WTC11 (cell line): ENCODE results near the gene SRMS. TPM values are rescaled to one million over a fixed set of nuclear protein-coding genes. Genes with fewer than 3 reads are reported as not detected.

Experiments used
- ATAC-seq: fragments of 200-7000 bp; cut with Tn5 transposase; 2 replicates; pipeline ENCODE4 v1.10.0; 2021; ENCODE audit warnings: mild to moderate bottlenecking, moderate library complexity
- CTCF ChIA-PET: fragments of 300-600 bp; sonication (Branson Sonifier 250); formaldehyde crosslinking; loops from one replicate; lab custom pipeline; 2021; ENCODE audit warnings: antibody characterized with exemption; lab: Charles Lee
- POLR2A ChIA-PET: fragments of 350-600 bp; sonication (Branson Sonifier 250); formaldehyde crosslinking; loops from one replicate; lab custom pipeline; 2021; ENCODE audit warnings: antibody characterized with exemption; lab: Charles Lee
- DNase-seq: peaks from one replicate; pipeline ENCODE4 v3.0.0; 2021; ENCODE audit warnings: low spot score
- H3K27ac Mint-ChIP-seq: 2 replicates; pipeline ENCODE4 v1.8.0; 2021; ENCODE audit warnings: mixed read lengths
- H3K27me3 Mint-ChIP-seq: 2 replicates; pipeline ENCODE4 v1.8.0; 2021; ENCODE audit warnings: low read depth, mild to moderate bottlenecking, moderate library complexity, mixed read lengths
- H3K36me3 Mint-ChIP-seq: 2 replicates; pipeline ENCODE4 v1.8.0; 2021; ENCODE audit warnings: mixed read lengths
- H3K4me1 Mint-ChIP-seq: 2 replicates; pipeline ENCODE4 v1.8.0; 2022; ENCODE audit warnings: mixed read lengths
- H3K4me3 Mint-ChIP-seq: 2 replicates; pipeline ENCODE4 v1.8.0; 2021; ENCODE audit warnings: mild to moderate bottlenecking, moderate library complexity, mixed read lengths
- H3K9me3 Mint-ChIP-seq: 2 replicates; pipeline ENCODE4 v1.8.0; 2021; ENCODE audit warnings: mixed read lengths
- CBFB ChIP-seq: sonication (generic); formaldehyde crosslinking; IDR thresholded peaks from 2 replicates; pipeline ENCODE4 v1.8.1; 2022; ENCODE audit warnings: mild to moderate bottlenecking, low read depth, missing genetic modification reagents
- EMX1 ChIP-seq: fragments of 250-450 bp; sonication (Bioruptor Pico); IDR thresholded peaks from 2 replicates; pipeline ENCODE4 v1.8.0; 2021; ENCODE audit warnings: mild to moderate bottlenecking
- ETV6 ChIP-seq: sonication (generic); formaldehyde crosslinking; IDR thresholded peaks from 2 replicates; pipeline ENCODE4 v1.8.1; 2022; ENCODE audit warnings: mild to moderate bottlenecking, missing genetic modification reagents
- FOXP1 ChIP-seq: sonication (generic); formaldehyde crosslinking; IDR thresholded peaks from 2 replicates; pipeline ENCODE4 v1.8.0; 2022; ENCODE audit warnings: missing genetic modification reagents, mild to moderate bottlenecking, moderate library complexity, borderline replicate concordance
- GABPB1 ChIP-seq: sonication (generic); formaldehyde crosslinking; IDR thresholded peaks from 2 replicates; pipeline ENCODE4 v1.8.1; 2023; ENCODE audit warnings: mild to moderate bottlenecking, missing genetic modification reagents
- JAZF1 ChIP-seq: fragments of 250-450 bp; sonication (Bioruptor Pico); IDR thresholded peaks from 2 replicates; pipeline ENCODE4 v1.9.0; 2021; ENCODE audit warnings: moderate library complexity, mild to moderate bottlenecking, inconsistent platforms
- MYBL2 ChIP-seq: sonication (generic); formaldehyde crosslinking; IDR thresholded peaks from 2 replicates; pipeline ENCODE4 v1.8.1; 2023; ENCODE audit warnings: mild to moderate bottlenecking, moderate library complexity, missing genetic modification reagents
- RELA ChIP-seq: sonication (generic); formaldehyde crosslinking; IDR thresholded peaks from 2 replicates; pipeline ENCODE4 v1.8.1; 2022; ENCODE audit warnings: missing genetic modification reagents, mild to moderate bottlenecking, borderline replicate concordance
- SOX15 ChIP-seq: fragments of 250-450 bp; sonication (Bioruptor Pico); IDR thresholded peaks from 2 replicates; pipeline ENCODE4 v1.9.0; 2021; ENCODE audit warnings: mild to moderate bottlenecking
- SP1 ChIP-seq: sonication (generic); formaldehyde crosslinking; conservative IDR thresholded peaks from 2 replicates; pipeline ENCODE4 v1.8.1; 2022; ENCODE audit warnings: missing genetic modification reagents
- TP53 ChIP-seq: sonication (generic); formaldehyde crosslinking; IDR thresholded peaks from 2 replicates; pipeline ENCODE4 v1.8.1; 2023; ENCODE audit warnings: mild to moderate bottlenecking, missing genetic modification reagents
- ZNF121 ChIP-seq: sonication (generic); formaldehyde crosslinking; IDR thresholded peaks from 2 replicates; pipeline ENCODE4 v1.8.0; 2023; ENCODE audit warnings: missing genetic modification reagents
- ZNF232 ChIP-seq: sonication (generic); formaldehyde crosslinking; IDR thresholded peaks from 2 replicates; pipeline ENCODE4 v1.8.0; 2022; ENCODE audit warnings: mild to moderate bottlenecking, missing genetic modification reagents
- ZNF423 ChIP-seq: fragments of 250-450 bp; sonication (Bioruptor Pico); IDR thresholded peaks from 2 replicates; pipeline ENCODE4 v2.1.2; 2022; ENCODE audit warnings: mild to moderate bottlenecking, moderate library complexity
- ZNF671 ChIP-seq: fragments of 250-450 bp; sonication (Bioruptor Pico); IDR thresholded peaks from 2 replicates; pipeline ENCODE4 v1.8.0; 2021; ENCODE audit warnings: mild to moderate bottlenecking
- total RNA-seq: library from RNA; stranded (reverse); gene quantifications from 3 replicates; pipeline ENCODE4 v1.2.3, GENCODE V29; 2021
- TF ChIP-seq, protein P1 (sequence below): fragments of 250-450 bp; sonication (Bioruptor Pico); IDR thresholded peaks from 2 replicates; pipeline ENCODE4 v2.1.2; 2022; ENCODE audit warnings: mild to moderate bottlenecking, moderate library complexity
- TF ChIP-seq, protein P2 (sequence below): fragments of 250-450 bp; sonication (Bioruptor Pico); IDR thresholded peaks from 2 replicates; pipeline ENCODE4 v1.9.0; 2021; ENCODE audit warnings: moderate library complexity, mild to moderate bottlenecking, inconsistent platforms, borderline replicate concordance
- TF ChIP-seq, protein P3 (sequence below): sonication (generic); formaldehyde crosslinking; IDR thresholded peaks from 2 replicates; pipeline ENCODE4 v1.8.1; 2023; ENCODE audit warnings: mild to moderate bottlenecking, missing genetic modification reagents
- TF ChIP-seq, protein P4 (sequence below): fragments of 250-450 bp; sonication (Bioruptor Pico); IDR thresholded peaks from 2 replicates; pipeline ENCODE4 v1.8.0; 2021; ENCODE audit warnings: mild to moderate bottlenecking
- TF ChIP-seq, protein P5 (sequence below): sonication (generic); formaldehyde crosslinking; IDR thresholded peaks from 2 replicates; pipeline ENCODE4 v1.8.0; 2023; ENCODE audit warnings: missing genetic modification reagents
- TF ChIP-seq, protein P6 (sequence below): fragments of 200-600 bp; IDR thresholded peaks from 2 replicates; pipeline ENCODE4 v1.8.0; 2022; ENCODE audit warnings: antibody characterized with exemption
- TF ChIP-seq, protein P7 (sequence below): sonication (generic); formaldehyde crosslinking; IDR thresholded peaks from 2 replicates; pipeline ENCODE4 v1.8.0; 2022; ENCODE audit warnings: mild to moderate bottlenecking, missing genetic modification reagents
- TF ChIP-seq, protein P8 (sequence below): sonication (generic); formaldehyde crosslinking; IDR thresholded peaks from 2 replicates; pipeline ENCODE4 v1.8.1; 2022; ENCODE audit warnings: low read depth, missing genetic modification reagents, borderline replicate concordance

SRMS gene
- total RNA-seq, 1 experiment from 2014 or later, result 0.26 TPM

DNA sequence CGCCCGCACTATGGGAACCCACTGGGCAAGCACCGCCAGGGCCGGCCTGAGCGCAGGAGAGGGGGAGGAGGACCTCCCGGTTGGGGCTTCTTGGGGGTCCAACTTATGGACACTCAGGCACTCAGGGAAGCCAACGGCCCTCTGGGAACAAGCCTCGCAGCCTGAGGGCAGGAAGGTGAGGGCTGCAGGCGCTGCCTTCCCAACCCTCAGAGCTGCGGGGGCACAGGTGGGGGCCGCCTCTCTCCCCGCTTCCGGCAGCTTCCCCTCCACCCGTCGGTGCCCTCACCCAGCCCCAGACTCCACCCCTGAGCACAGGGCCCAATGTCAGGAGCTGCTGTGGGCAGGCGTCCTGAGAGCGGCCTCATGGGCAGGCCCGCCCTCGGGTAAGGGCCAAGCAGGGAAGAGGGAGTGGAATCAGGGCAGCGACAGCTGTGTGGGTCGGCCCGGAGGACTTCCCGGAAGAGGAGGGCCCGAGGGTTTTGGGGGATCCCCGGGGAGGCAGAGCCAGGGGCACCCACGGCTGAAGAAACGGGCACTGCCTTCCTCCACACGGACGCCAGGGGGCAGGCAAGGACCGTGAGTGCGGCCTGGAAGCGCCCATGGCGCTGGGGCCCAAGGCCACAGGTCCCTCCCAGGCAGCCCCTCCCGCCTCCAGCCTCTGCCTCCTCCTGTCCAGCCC lies 9.9 kb downstream of the SRMS start:
- H3K36me3 Mint-ChIP-seq, result no peaks in the 10 kb centered on the region
- H3K4me1 Mint-ChIP-seq, result 0 out of 2 replicates have a peak, but pooled peaks cover 2% of the 10 kb centered on the region
- peak overlapping the region; percentile 49 for H3K4me3 Mint-ChIP-seq
- DNase-seq (peak; percentile 87), ATAC-seq (peak; percentile 84)
- TF ChIP-seq ZNF232 (CRISPR knock-in tag) (no peak), ETV6 (peak; percentile 83), FOXP1 (no peak), SOX15 (no peak), ZNF423 (CRISPR knock-in tag) (peak; percentile 93), GABPB1 (peak; percentile 35; the same call in 1 of the 2 replicates), CBFB (CRISPR knock-in tag) (no peak), TP53 (CRISPR knock-in tag) (no peak), RELA (CRISPR knock-in tag) (no peak), MYBL2 (CRISPR knock-in tag) (peak; percentile 40; the same call in 1 of the 2 replicates), SP1 (CRISPR knock-in tag) (peak; percentile 64; the same call in 1 of the 2 replicates), JAZF1 (CRISPR knock-in tag) (no peak), EMX1 (no peak), ZNF671 (CRISPR knock-in tag) (no peak), ZNF121 (CRISPR knock-in tag) (no peak)
- TF ChIP-seq, protein P1, sequence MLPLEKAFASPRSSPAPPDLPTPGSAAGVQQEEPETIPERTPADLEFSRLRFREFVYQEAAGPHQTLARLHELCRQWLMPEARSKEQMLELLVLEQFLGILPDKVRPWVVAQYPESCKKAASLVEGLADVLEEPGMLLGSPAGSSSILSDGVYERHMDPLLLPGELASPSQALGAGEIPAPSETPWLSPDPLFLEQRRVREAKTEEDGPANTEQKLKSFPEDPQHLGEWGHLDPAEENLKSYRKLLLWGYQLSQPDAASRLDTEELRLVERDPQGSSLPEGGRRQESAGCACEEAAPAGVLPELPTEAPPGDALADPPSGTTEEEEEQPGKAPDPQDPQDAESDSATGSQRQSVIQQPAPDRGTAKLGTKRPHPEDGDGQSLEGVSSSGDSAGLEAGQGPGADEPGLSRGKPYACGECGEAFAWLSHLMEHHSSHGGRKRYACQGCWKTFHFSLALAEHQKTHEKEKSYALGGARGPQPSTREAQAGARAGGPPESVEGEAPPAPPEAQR, result no peak
- TF ChIP-seq, protein P2, sequence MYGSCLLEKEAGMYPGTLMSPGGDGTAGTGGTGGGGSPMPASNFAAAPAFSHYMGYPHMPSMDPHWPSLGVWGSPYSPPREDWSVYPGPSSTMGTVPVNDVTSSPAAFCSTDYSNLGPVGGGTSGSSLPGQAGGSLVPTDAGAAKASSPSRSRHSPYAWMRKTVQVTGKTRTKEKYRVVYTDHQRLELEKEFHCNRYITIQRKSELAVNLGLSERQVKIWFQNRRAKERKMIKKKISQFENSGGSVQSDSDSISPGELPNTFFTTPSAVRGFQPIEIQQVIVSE (CRISPR knock-in tag), result no peak
- TF ChIP-seq, protein P3, sequence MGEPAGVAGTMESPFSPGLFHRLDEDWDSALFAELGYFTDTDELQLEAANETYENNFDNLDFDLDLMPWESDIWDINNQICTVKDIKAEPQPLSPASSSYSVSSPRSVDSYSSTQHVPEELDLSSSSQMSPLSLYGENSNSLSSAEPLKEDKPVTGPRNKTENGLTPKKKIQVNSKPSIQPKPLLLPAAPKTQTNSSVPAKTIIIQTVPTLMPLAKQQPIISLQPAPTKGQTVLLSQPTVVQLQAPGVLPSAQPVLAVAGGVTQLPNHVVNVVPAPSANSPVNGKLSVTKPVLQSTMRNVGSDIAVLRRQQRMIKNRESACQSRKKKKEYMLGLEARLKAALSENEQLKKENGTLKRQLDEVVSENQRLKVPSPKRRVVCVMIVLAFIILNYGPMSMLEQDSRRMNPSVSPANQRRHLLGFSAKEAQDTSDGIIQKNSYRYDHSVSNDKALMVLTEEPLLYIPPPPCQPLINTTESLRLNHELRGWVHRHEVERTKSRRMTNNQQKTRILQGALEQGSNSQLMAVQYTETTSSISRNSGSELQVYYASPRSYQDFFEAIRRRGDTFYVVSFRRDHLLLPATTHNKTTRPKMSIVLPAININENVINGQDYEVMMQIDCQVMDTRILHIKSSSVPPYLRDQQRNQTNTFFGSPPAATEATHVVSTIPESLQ (CRISPR knock-in tag), result no peak
- TF ChIP-seq, protein P4, sequence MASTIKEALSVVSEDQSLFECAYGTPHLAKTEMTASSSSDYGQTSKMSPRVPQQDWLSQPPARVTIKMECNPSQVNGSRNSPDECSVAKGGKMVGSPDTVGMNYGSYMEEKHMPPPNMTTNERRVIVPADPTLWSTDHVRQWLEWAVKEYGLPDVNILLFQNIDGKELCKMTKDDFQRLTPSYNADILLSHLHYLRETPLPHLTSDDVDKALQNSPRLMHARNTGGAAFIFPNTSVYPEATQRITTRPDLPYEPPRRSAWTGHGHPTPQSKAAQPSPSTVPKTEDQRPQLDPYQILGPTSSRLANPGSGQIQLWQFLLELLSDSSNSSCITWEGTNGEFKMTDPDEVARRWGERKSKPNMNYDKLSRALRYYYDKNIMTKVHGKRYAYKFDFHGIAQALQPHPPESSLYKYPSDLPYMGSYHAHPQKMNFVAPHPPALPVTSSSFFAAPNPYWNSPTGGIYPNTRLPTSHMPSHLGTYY, result no peak
- TF ChIP-seq, protein P5, sequence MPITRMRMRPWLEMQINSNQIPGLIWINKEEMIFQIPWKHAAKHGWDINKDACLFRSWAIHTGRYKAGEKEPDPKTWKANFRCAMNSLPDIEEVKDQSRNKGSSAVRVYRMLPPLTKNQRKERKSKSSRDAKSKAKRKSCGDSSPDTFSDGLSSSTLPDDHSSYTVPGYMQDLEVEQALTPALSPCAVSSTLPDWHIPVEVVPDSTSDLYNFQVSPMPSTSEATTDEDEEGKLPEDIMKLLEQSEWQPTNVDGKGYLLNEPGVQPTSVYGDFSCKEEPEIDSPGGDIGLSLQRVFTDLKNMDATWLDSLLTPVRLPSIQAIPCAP (CRISPR knock-in tag), result no peak
- TF ChIP-seq, protein P6, sequence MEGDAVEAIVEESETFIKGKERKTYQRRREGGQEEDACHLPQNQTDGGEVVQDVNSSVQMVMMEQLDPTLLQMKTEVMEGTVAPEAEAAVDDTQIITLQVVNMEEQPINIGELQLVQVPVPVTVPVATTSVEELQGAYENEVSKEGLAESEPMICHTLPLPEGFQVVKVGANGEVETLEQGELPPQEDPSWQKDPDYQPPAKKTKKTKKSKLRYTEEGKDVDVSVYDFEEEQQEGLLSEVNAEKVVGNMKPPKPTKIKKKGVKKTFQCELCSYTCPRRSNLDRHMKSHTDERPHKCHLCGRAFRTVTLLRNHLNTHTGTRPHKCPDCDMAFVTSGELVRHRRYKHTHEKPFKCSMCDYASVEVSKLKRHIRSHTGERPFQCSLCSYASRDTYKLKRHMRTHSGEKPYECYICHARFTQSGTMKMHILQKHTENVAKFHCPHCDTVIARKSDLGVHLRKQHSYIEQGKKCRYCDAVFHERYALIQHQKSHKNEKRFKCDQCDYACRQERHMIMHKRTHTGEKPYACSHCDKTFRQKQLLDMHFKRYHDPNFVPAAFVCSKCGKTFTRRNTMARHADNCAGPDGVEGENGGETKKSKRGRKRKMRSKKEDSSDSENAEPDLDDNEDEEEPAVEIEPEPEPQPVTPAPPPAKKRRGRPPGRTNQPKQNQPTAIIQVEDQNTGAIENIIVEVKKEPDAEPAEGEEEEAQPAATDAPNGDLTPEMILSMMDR, result peak; percentile 93
- TF ChIP-seq, protein P7, sequence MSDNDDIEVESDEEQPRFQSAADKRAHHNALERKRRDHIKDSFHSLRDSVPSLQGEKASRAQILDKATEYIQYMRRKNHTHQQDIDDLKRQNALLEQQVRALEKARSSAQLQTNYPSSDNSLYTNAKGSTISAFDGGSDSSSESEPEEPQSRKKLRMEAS (CRISPR knock-in tag), result 0 out of 2 replicates have a peak, but pooled peaks have one; percentile 45
- TF ChIP-seq, protein P8, sequence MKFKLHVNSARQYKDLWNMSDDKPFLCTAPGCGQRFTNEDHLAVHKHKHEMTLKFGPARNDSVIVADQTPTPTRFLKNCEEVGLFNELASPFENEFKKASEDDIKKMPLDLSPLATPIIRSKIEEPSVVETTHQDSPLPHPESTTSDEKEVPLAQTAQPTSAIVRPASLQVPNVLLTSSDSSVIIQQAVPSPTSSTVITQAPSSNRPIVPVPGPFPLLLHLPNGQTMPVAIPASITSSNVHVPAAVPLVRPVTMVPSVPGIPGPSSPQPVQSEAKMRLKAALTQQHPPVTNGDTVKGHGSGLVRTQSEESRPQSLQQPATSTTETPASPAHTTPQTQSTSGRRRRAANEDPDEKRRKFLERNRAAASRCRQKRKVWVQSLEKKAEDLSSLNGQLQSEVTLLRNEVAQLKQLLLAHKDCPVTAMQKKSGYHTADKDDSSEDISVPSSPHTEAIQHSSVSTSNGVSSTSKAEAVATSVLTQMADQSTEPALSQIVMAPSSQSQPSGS (CRISPR knock-in tag), result no peak
- H3K9me3 Mint-ChIP-seq, result no peaks in the 10 kb centered on the region
- no peaks in the 10 kb centered on the region for H3K27me3 Mint-ChIP-seq
- ChIA-PET CTCF (interaction anchor here (0.6 to 5.0 kb wide), 76 partner anchors 8 to 754 kb away, joined by 3 to 81 read pairs (median 5); partner anchors contain the start of genes ARFRP1, GMEB2, HELZ2 and PPDPF), POLR2A (interaction anchor here (1.4 kb wide), 2 partner anchors 15 to 318 kb away, joined by 3 to 4 read pairs; no protein-coding TSS in a partner anchor)
- no peak overlapping the region for H3K27ac Mint-ChIP-seq
